Hepatocyte (in vitro differentiated cells): ENCODE data around the gene CDK6.

Experiments used
- EZH2 ChIP-seq: fragments of 200-600 bp; sonication (generic); IDR thresholded peaks from 2 replicates; pipeline ENCODE4 v1.6.1; 2016; ENCODE audit warnings: antibody characterized with exemption, mild to moderate bottlenecking, borderline replicate concordance
- EZH2phosphoT487 ChIP-seq: fragments of 200-600 bp; sonication (generic); IDR thresholded peaks from one replicate; pipeline ENCODE4 v1.6.1; 2018; ENCODE audit warnings: antibody characterized with exemption, mild to moderate bottlenecking, low read depth, moderate library complexity; ENCODE audit not compliant: unreplicated experiment, severe bottlenecking
- TF ChIP-seq, protein P1 (sequence below): fragments of 200-600 bp; sonication (generic); IDR thresholded peaks from 2 replicates; pipeline ENCODE4 v1.5.1; 2016; ENCODE audit warnings: antibody characterized with exemption, mild to moderate bottlenecking; ENCODE audit not compliant: poor library complexity

DNA sequence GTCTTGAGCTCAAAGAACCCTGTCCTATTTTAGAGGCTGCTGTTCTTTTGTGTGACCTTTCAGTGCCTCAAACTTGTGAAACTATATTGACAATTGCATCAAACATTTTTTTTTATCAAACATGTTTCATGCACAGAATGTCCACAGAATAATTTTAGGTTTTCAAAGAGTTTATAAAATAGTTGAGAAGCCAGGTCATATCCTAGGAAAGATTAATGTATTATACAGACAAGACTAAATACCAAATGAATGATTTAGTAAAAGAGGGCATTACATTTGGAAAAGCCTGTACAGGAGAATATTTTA lies 67.0 kb downstream of the CDK6 start:
- no peak for TF ChIP-seq EZH2
- TF ChIP-seq, protein P1, sequence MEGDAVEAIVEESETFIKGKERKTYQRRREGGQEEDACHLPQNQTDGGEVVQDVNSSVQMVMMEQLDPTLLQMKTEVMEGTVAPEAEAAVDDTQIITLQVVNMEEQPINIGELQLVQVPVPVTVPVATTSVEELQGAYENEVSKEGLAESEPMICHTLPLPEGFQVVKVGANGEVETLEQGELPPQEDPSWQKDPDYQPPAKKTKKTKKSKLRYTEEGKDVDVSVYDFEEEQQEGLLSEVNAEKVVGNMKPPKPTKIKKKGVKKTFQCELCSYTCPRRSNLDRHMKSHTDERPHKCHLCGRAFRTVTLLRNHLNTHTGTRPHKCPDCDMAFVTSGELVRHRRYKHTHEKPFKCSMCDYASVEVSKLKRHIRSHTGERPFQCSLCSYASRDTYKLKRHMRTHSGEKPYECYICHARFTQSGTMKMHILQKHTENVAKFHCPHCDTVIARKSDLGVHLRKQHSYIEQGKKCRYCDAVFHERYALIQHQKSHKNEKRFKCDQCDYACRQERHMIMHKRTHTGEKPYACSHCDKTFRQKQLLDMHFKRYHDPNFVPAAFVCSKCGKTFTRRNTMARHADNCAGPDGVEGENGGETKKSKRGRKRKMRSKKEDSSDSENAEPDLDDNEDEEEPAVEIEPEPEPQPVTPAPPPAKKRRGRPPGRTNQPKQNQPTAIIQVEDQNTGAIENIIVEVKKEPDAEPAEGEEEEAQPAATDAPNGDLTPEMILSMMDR, result no peak
- no peak for TF ChIP-seq EZH2phosphoT487
